ENCODE measurements around the gene ANXA5.
A peak's percentile ranks its signal among the peaks of the same experiment; 100 is the strongest.
"Not testable (repeated sequence)": the region's sequence is repeated elsewhere in the genome, so short reads cannot be mapped to it uniquely, and the experiment has no call there.

ANXA5 gene

GRCh38 chr4:121676345-121677075 lies 20.3 kb downstream of the ANXA5 start:
- no peak for DNase-seq

- no peak for DNase-seq
These were observed 21.1 kb downstream of the ANXA5 start for GRCh38 chr4:121675715-121676114.

GRCh38 chr4:121674696-121675095 lies 22.1 kb downstream of the ANXA5 start:
- no peak for DNase-seq

- DNase-seq, result no peak
These were observed 22.6 kb downstream of the ANXA5 start for GRCh38 chr4:121674191-121674590.

GRCh38 chr4:121669163-121669550 lies 27.6 kb downstream of the ANXA5 start:
- no peak for DNase-seq

- DNase-seq, result no peak
These were observed 28.2 kb downstream of the ANXA5 start for GRCh38 chr4:121668368-121669162.

GRCh38 chr4:121666091-121666679 lies 30.6 kb downstream of the ANXA5 start:
- DNase-seq, result no peak

GRCh38 chr4:121665371-121665770 lies 31.4 kb downstream of the ANXA5 start:
- no peak for DNase-seq

GRCh38 chr4:121662225-121662624 lies 34.6 kb downstream of the ANXA5 start:
- no peak for DNase-seq

GRCh38 chr4:121660175-121660933 lies 36.4 kb downstream of the ANXA5 start:
- DNase-seq, result not testable (repeated sequence)

GRCh38 chr4:121658125-121658524 lies 38.7 kb downstream of the ANXA5 start:
- no peak for DNase-seq

- peak; percentile 58 for DNase-seq
These were observed 40.5 kb downstream of the ANXA5 start for GRCh38 chr4:121656269-121656641.

GRCh38 chr4:121655320-121656268 lies 41.2 kb downstream of the ANXA5 start:
- DNase-seq, result no peak

GRCh38 chr4:121654738-121655137 lies 42.0 kb downstream of the ANXA5 start:
- DNase-seq, result no peak

- no peak for DNase-seq
These were observed 42.8 kb downstream of the ANXA5 start for GRCh38 chr4:121653986-121654385.

GRCh38 chr4:121653214-121653613 lies 43.6 kb downstream of the ANXA5 start:
- DNase-seq, result no peak

- no peak for DNase-seq
These were observed 45.2 kb downstream of the ANXA5 start for GRCh38 chr4:121651597-121651996.

GRCh38 chr4:121650741-121651140 lies 46.0 kb downstream of the ANXA5 start:
- no peak for DNase-seq

- DNase-seq, result no peak
These were observed 48.3 kb downstream of the ANXA5 start for GRCh38 chr4:121648516-121648915.

- no peak for DNase-seq
These were observed 53.7 kb downstream of the ANXA5 start for GRCh38 chr4:121642876-121643585.

GRCh38 chr4:121642292-121642691 lies 54.5 kb downstream of the ANXA5 start:
- no peak for DNase-seq

Data from DMS153 (cell line).